Activated T-helper 2 cell treated with anti-CD3 and anti-CD28 coated beads, Interferon-gamma antibody, Interleukin-2, Interleukin-4, amounts not matched to agents 10 μg/mL and 5 μg/mL and 100 μg/mL, durations not matched to agents 14 hours and 24 hours and 36 hours (primary cell): ENCODE measurements around the gene GRIK5. TPM values are rescaled to one million over a fixed set of nuclear protein-coding genes. Genes with fewer than 3 reads are reported as not detected.
"Not testable (repeated sequence)": the region's sequence is repeated elsewhere in the genome, so short reads cannot be mapped to it uniquely, and the experiment has no call there.

Experiments
- DNase-seq: peaks from one replicate; pipeline ENCODE4 v3.0.0; 2021; ENCODE audit warnings: low spot score
- H3K27ac Mint-ChIP-seq: one replicate; pipeline ENCODE4 v1.8.0; 2021; ENCODE audit warnings: mixed read lengths
- H3K27me3 Mint-ChIP-seq: one replicate; pipeline ENCODE4 v1.8.0; 2021; ENCODE audit warnings: low read depth, mixed read lengths
- H3K36me3 Mint-ChIP-seq: one replicate; pipeline ENCODE4 v1.8.0; 2021; ENCODE audit warnings: low read depth, mixed read lengths
- H3K4me1 Mint-ChIP-seq: one replicate; pipeline ENCODE4 v1.8.0; 2021; ENCODE audit warnings: low read depth, mixed read lengths
- H3K4me3 Mint-ChIP-seq: one replicate; pipeline ENCODE4 v1.8.0; 2021; ENCODE audit warnings: low read depth, mild to moderate bottlenecking, moderate library complexity, mixed read lengths
- H3K9me3 Mint-ChIP-seq: one replicate; pipeline ENCODE4 v1.8.0; 2021; ENCODE audit warnings: mixed read lengths
- intact Hi-C: fragments of 100-400 bp; cut with micrococcal nuclease; formaldehyde crosslinking; loops from one replicate; pipeline ENCODE4 v1.15.1; 2023
- total RNA-seq: library from RNA; stranded (reverse); gene quantifications from 2 replicates; pipeline ENCODE4 v1.2.3, GENCODE V29; 2022

Gene GRIK5
- total RNA-seq, 1 donor from 2014 or later = 3.3 TPM

DNA sequence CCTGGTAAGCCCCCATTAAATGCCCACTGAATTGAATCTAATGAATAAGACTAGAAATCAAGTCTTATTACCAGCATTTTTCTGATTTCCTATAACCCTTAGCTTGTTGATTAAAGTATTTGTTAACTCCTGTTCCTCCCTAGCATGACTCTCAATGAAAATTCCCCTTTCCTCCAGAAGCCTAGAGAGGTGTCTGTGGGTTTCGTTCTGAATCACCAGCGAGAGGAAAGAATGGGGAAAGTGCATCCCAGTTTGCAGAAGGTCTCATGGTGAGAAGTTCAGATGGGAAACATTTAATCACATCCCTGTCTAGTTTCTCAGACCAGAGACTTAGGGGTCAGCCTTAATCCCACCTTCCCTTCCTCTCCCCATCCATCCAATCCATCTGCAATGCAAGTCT is 35.4 kb upstream of the GRIK5 start:
- no peak overlapping the region for H3K4me3 Mint-ChIP-seq
- intact Hi-C loops = loop anchor here (10.0 kb wide), 1 partner anchor 319 kb away; the partner anchor contains the start of gene LIPE
- peaks cover 21% of the 10 kb centered on the region for H3K4me1 Mint-ChIP-seq
- peak overlapping the region; percentile 25 for H3K27ac Mint-ChIP-seq
- peaks cover 45% of the 10 kb centered on the region for H3K36me3 Mint-ChIP-seq
- no peaks in the 10 kb centered on the region for H3K9me3 Mint-ChIP-seq
- H3K27me3 Mint-ChIP-seq = no peaks in the 10 kb centered on the region
- no peak for DNase-seq

DNA sequence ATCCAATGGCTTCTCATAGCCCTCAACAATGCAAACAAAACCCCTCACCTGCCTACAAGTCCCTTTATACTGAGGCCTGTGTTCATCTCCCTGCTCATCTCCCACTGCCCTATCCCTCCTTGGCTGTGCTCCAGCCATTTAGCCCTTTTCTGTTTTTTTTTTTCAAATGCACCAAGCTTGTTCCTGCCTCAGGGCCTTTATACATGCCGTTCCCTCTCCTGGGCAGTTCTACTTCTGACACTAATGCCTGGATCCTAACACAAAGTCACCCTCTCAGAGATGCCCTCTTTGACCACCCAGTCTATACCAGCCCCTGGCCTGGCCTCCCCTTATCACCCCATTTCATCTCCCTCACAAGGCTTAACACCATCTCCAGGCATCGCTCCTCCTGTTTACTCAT is 32.9 kb upstream of the GRIK5 start:
- no peak for DNase-seq
- no peaks in the 10 kb centered on the region for H3K9me3 Mint-ChIP-seq
- no peak overlapping the region for H3K27ac Mint-ChIP-seq
- peaks cover 52% of the 10 kb centered on the region for H3K36me3 Mint-ChIP-seq
- intact Hi-C loops = loop anchor here (10.0 kb wide), 1 partner anchor 322 kb away; the partner anchor contains the start of gene LIPE
- no peak overlapping the region for H3K4me3 Mint-ChIP-seq
- H3K27me3 Mint-ChIP-seq = no peaks in the 10 kb centered on the region
- peaks cover 14% of the 10 kb centered on the region for H3K4me1 Mint-ChIP-seq

- H3K4me1 Mint-ChIP-seq, H3K27me3 Mint-ChIP-seq, H3K9me3 Mint-ChIP-seq, H3K27ac Mint-ChIP-seq, H3K4me3 Mint-ChIP-seq, DNase-seq: not testable (repeated sequence)
- intact Hi-C loops = loop anchor here (10.0 kb wide), 1 partner anchor 325 kb away; the partner anchor contains the start of gene LIPE
- peaks cover 51% of the 10 kb centered on the region for H3K36me3 Mint-ChIP-seq
Observed at GRCh38 chr19:42100241-42100640, 30.2 kb upstream of the GRIK5 start.

- Mint-ChIP-seq H3K36me3 (peaks cover 51% of the 10 kb centered on the region), H3K27me3 (no peaks in the 10 kb centered on the region), H3K9me3 (no peaks in the 10 kb centered on the region), H3K4me3 (no peak overlapping the region), H3K4me1 (no peaks in the 10 kb centered on the region), H3K27ac (no peak overlapping the region)
- no peak for DNase-seq
- intact Hi-C loops = no loop called here
Observed at GRCh38 chr19:42099336-42099925, 29.4 kb upstream of the GRIK5 start.

DNA sequence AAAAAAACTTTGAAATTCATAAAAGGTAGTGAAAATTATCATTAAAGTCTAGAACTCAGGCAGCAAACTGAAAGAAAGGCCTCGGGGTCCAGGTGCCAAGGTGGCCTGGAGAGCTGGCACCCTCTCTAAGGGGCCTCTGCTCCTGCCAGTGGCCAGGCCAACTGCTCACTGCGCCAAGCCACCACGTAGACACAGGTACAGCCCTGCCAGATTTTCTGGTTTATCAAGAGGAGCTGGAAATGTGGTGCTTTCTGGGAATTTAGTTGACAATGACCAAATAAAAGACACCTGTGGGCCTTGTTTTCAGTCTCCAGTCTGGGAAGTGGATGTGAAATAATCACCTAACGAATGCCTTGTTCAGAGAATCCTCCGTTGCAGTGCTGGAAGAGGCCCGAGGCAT is 28.8 kb upstream of the GRIK5 start:
- DNase-seq = no peak
- H3K27me3 Mint-ChIP-seq = no peaks in the 10 kb centered on the region
- peaks cover 54% of the 10 kb centered on the region for H3K36me3 Mint-ChIP-seq
- H3K4me1 Mint-ChIP-seq = no peaks in the 10 kb centered on the region
- intact Hi-C loops = no loop called here
- no peak overlapping the region for H3K4me3 Mint-ChIP-seq
- no peaks in the 10 kb centered on the region for H3K9me3 Mint-ChIP-seq
- H3K27ac Mint-ChIP-seq = no peak overlapping the region

GRCh38 chr19:42097461-42097860 is 27.5 kb upstream of the GRIK5 start:
- no peak overlapping the region for H3K27ac Mint-ChIP-seq
- intact Hi-C loops = no loop called here
- no peak overlapping the region for H3K4me3 Mint-ChIP-seq
- peaks cover 51% of the 10 kb centered on the region for H3K36me3 Mint-ChIP-seq
- H3K27me3 Mint-ChIP-seq = no peaks in the 10 kb centered on the region
- H3K4me1 Mint-ChIP-seq = no peaks in the 10 kb centered on the region
- no peaks in the 10 kb centered on the region for H3K9me3 Mint-ChIP-seq
- no peak for DNase-seq

GRCh38 chr19:42096255-42096837 is 26.3 kb upstream of the GRIK5 start:
- Mint-ChIP-seq H3K4me3 (no peak overlapping the region), H3K4me1 (no peaks in the 10 kb centered on the region), H3K27me3 (no peaks in the 10 kb centered on the region), H3K36me3 (peaks cover 54% of the 10 kb centered on the region), H3K27ac (no peak overlapping the region), H3K9me3 (no peaks in the 10 kb centered on the region)
- intact Hi-C loops = no loop called here
- no peak for DNase-seq

DNA sequence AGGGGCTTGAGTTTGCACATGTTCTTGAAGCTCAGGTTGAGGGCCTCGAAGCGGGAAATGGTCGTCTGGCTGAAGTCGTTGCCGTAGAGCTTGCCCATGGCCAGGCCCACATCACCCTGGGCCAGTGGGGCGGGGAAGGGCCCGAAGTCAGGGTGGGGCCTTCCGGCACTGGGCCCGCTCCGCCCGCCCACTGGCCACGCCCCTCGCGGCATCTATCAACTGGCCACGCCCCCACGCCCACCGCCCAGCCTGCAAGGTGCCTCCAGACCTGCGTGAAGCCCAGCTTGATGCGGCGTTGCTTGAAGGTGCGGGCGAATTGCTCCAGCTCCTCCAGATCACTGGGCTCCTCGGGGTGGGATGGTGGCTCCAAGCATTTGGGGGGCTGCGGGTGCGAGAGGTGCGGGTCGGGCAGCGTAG is 25.8 kb upstream of the GRIK5 start:
- no peak overlapping the region for H3K4me3 Mint-ChIP-seq
- H3K27me3 Mint-ChIP-seq = no peaks in the 10 kb centered on the region
- no peak for DNase-seq
- peaks cover 4% of the 10 kb centered on the region for H3K4me1 Mint-ChIP-seq
- peaks cover 53% of the 10 kb centered on the region for H3K36me3 Mint-ChIP-seq
- H3K9me3 Mint-ChIP-seq = no peaks in the 10 kb centered on the region
- intact Hi-C loops = no loop called here
- H3K27ac Mint-ChIP-seq = no peak overlapping the region

GRCh38 chr19:42095142-42095813 is 25.3 kb upstream of the GRIK5 start:
- no peak overlapping the region for H3K27ac Mint-ChIP-seq
- no peaks in the 10 kb centered on the region for H3K27me3 Mint-ChIP-seq
- no peak overlapping the region for H3K4me3 Mint-ChIP-seq
- H3K4me1 Mint-ChIP-seq = peaks cover 8% of the 10 kb centered on the region
- intact Hi-C loops = no loop called here
- H3K36me3 Mint-ChIP-seq = peaks cover 58% of the 10 kb centered on the region
- DNase-seq = no peak
- no peaks in the 10 kb centered on the region for H3K9me3 Mint-ChIP-seq

- peaks cover 58% of the 10 kb centered on the region for H3K36me3 Mint-ChIP-seq
- no peak overlapping the region for H3K27ac Mint-ChIP-seq
- no peaks in the 10 kb centered on the region for H3K27me3 Mint-ChIP-seq
- no peak for DNase-seq
- H3K4me1 Mint-ChIP-seq = peaks cover 12% of the 10 kb centered on the region
- intact Hi-C loops = no loop called here
- H3K4me3 Mint-ChIP-seq = no peak overlapping the region
- no peaks in the 10 kb centered on the region for H3K9me3 Mint-ChIP-seq
Observed at GRCh38 chr19:42093926-42094325, 23.9 kb upstream of the GRIK5 start.

DNA sequence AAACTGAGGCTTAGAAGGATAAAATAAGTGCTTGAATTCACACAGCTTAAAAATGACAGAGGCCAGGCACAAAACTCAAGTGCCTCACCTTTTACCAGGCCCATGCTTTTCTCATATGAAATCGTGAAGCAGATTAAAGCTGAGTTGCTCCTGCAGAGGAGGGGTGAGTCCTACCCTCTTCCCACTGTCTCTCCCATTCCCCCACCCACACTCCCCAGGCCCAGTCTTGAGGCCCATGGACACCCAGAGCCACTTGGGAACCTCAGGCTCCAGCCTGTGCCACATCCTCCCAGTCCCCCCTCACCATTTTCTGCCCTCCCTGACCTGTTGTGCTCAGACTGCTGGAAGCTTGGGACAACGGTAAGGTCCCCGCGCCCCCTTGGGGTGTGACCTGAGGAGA is 23.5 kb upstream of the GRIK5 start:
- Mint-ChIP-seq H3K36me3 (peaks cover 54% of the 10 kb centered on the region), H3K4me1 (peaks cover 14% of the 10 kb centered on the region), H3K27ac (no peak overlapping the region), H3K4me3 (no peak overlapping the region), H3K27me3 (no peaks in the 10 kb centered on the region), H3K9me3 (no peaks in the 10 kb centered on the region)
- DNase-seq = no peak
- intact Hi-C loops = no loop called here

- no peak overlapping the region for H3K4me3 Mint-ChIP-seq
- peak; percentile 41 for DNase-seq
- H3K36me3 Mint-ChIP-seq = peaks cover 48% of the 10 kb centered on the region
- H3K27ac Mint-ChIP-seq = no peak overlapping the region
- peaks cover 17% of the 10 kb centered on the region for H3K4me1 Mint-ChIP-seq
- H3K27me3 Mint-ChIP-seq = no peaks in the 10 kb centered on the region
- no peaks in the 10 kb centered on the region for H3K9me3 Mint-ChIP-seq
- intact Hi-C loops = no loop called here
Observed at GRCh38 chr19:42092350-42092749, 22.3 kb upstream of the GRIK5 start.

GRCh38 chr19:42091742-42092141 is 21.7 kb upstream of the GRIK5 start:
- intact Hi-C loops = no loop called here
- H3K27me3 Mint-ChIP-seq = no peaks in the 10 kb centered on the region
- H3K36me3 Mint-ChIP-seq = peaks cover 44% of the 10 kb centered on the region
- no peak for DNase-seq
- no peaks in the 10 kb centered on the region for H3K9me3 Mint-ChIP-seq
- H3K27ac Mint-ChIP-seq = no peak overlapping the region
- H3K4me1 Mint-ChIP-seq = peaks cover 17% of the 10 kb centered on the region
- no peak overlapping the region for H3K4me3 Mint-ChIP-seq
